Measurements from ENCODE around the gene GMNN.
A peak's percentile ranks its signal among the peaks of the same experiment; 100 is the strongest.
"Not testable (repeated sequence)": the region's sequence is repeated elsewhere in the genome, so short reads cannot be mapped to it uniquely, and the experiment has no call there.

Gene GMNN

DNA sequence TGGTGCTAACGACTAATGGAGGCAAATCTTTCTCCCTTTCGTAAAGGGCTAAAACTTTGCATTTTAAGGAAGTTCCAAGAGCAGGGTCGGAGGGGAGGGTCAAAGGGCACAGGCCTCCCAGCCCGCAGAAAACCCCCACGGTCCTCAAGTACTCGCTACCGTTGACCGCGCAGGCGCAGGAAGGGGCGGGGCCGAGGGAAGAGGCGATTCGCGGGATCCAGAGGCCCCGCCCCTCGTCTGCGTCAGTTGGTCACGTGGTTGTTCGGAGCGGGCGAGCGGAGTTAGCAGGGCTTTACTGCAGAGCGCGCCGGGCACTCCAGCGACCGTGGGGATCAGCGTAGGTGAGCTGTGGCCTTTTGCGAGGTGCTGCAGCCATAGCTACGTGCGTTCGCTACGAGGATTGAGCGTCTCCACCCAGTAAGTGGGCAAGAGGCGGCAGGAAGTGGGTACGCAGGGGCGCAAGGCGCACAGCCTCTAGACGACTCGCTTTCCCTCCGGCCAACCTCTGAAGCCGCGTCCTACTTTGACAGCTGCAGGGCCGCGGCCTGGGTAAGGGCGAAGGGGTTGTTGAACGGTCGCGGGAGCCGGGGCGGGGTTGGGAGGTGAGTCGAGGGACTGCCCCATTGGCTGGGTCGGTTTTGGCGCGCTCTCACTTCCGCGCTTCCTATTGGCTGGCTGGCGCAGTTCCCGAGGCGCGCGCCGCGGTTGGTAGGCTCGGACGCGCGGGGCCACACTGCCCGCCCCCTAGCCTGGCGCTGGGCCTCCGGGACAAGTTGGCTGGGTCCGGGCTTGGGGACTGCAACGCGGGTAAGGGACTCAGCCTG, at the start of gene GMNN:
TSS of gene GMNN (plus strand) at position 242 of the 824 bp plus-strand sequence. CDS start 2,310 bp downstream, outside the sequence.
- peak; percentile 96 for DNase-seq (ENCODE audit: low spot score)

GRCh38 chr6:24730653-24731052, 44.1 kb upstream of the GMNN start:
- DNase-seq (ENCODE audit: low spot score), result not testable (repeated sequence)

DNA sequence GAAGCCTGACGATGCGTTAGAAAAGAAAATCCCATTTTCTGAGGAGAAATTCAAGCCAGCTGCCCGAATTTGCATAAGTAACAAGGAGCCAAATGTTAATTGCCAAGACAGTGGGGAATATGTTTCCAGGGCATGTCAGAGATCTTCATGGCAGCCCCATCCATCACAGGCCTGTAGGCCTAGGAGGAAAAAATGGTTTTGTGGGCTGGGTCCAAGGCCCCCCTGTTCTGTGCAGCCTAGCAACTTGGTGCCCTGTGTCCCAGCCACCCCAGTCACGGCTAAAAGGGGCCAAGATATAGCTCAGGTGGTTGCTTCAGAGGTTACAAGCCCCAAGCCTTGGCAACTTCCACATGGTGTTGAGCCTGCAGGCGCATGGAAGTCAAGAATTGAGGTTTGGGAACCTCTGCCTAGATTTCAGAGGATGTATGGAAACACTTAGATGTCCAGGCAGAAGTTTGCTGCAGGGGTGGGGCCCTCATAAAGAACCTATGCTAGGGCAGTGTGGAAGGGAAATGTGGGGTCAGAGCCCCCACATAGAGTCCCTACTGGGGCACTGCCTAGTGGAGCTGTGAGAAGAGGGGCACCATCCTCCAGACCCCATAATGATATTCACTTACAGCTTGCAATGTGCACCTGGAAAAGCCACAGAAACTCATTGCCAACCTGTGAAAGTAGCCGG, 43.1 kb upstream of the GMNN start:
- DNase-seq (ENCODE audit: low spot score), result not testable (repeated sequence)

- DNase-seq (ENCODE audit: low spot score), result no peak
Measured at GRCh38 chr6:24734166-24734565, 40.6 kb upstream of the GMNN start.

GRCh38 chr6:24734710-24735109, 40.0 kb upstream of the GMNN start:
- DNase-seq (ENCODE audit: low spot score), result not testable (repeated sequence)

DNA sequence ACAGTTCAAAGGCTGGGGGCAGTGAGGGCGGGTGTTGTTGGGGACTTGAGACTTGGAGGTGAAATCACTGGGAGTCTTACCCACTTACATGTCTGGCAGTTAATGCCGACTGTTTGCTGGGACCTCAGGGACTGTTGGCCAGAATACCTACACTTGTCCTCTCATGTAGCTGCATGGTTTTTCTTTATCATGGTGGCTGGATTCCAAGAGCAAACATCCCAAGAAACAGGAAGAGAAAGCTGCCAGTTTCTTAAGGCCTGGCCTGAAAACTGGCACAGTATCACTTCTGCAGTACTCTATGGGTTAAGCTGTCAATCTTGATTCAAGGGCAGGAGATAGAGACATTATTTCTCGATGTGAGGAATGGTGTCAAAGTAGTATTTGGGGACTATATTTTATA, 36.0 kb upstream of the GMNN start:
- no peak for DNase-seq (ENCODE audit: low spot score)

GRCh38 chr6:24740861-24741260, 33.9 kb upstream of the GMNN start:
- DNase-seq (ENCODE audit: low spot score), result no peak

GRCh38 chr6:24742216-24742738, 32.5 kb upstream of the GMNN start:
- DNase-seq (ENCODE audit: low spot score), result no peak

GRCh38 chr6:24743265-24743943, 31.3 kb upstream of the GMNN start:
- DNase-seq (ENCODE audit: low spot score), result no peak

GRCh38 chr6:24743944-24744335, 30.8 kb upstream of the GMNN start:
- DNase-seq (ENCODE audit: low spot score), result no peak

GRCh38 chr6:24744911-24745310, 29.8 kb upstream of the GMNN start:
- DNase-seq (ENCODE audit: low spot score), result no peak

GRCh38 chr6:24749297-24749696, 25.4 kb upstream of the GMNN start:
- DNase-seq (ENCODE audit: low spot score), result no peak

DNA sequence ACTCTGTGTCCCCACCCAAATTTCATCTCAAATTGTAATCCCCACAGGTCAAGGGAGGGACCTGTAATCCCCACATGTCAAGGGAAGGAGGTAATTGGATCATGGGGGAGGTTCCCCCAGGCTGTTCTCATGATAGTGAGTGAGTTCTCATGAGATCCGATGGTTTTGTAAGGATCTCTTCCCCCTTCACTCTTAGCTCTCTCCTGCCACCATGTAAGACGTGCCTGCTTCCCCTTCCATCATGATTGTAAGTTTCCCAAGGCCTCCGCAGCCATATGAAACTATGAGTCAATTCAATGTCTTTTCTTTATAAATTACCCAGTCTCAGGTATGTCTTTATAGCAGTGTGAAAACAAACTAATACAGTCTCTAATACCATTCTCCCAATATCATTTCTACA, 23.9 kb upstream of the GMNN start:
- DNase-seq (ENCODE audit: low spot score), result not testable (repeated sequence)

DNA sequence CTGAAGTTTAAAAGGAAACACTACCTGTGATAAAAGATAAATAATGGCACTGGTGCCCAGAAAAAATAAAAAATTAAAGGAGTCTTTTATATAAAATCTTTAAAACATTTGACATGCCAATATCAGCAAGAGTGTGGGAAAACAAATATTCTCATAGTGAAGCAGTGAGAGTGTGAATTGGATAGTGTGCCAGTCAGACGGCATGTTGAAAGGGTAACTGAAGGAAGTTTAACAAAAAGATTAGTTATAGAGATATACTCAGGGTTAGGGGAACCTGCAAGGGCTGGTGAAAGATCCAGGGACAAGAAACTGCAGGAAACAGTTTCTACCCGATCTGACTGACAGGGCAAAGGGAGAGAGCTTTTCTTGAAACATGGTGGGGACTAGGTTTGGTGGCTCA, 22.2 kb upstream of the GMNN start:
- DNase-seq (ENCODE audit: low spot score), result no peak

GRCh38 chr6:24752917-24753492, 21.7 kb upstream of the GMNN start:
- DNase-seq (ENCODE audit: low spot score), result no peak

- no peak for DNase-seq (ENCODE audit: low spot score)
Measured at GRCh38 chr6:24753545-24753944, 21.2 kb upstream of the GMNN start.

DNA sequence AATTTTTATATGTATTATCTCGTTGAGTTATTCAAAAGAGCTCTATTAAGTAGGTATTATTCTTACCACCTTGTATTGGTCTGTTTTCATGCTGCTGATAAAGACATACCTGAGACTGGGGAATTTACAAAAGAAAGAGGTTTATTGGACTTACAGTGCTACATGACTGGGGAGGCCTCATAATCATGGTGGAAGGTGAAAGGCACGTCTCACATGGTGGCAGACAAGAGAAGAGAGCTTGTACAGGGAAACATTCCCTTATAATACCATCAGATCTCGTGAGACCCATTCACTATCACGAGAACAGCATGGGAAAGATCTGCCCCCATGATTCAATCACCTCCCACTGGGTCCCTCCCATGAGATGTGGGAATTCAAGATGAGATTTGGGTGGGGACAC, 20.4 kb upstream of the GMNN start:
- DNase-seq (ENCODE audit: low spot score), result not testable (repeated sequence)

GRCh38 chr6:24755279-24755678, 19.5 kb upstream of the GMNN start:
- no peak for DNase-seq (ENCODE audit: low spot score)

DNA sequence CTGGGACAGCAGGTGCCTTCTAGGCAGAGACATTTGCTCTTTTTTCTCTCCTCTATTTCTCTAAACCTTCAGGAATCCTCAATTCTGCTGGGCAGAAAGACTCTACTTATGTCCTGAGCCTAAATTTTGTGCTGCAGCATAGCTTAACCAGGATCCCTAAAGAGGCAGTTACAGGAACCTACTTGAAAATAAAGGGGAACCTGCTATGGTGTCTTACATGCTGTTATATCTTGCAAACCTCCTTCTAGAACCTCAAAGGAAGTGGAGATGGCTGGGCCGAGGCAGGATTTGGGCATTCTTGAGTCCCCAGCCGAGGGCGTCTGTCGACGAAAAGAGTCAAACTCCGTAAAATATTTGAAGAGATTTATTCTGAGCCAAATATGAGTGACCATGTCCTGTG, 17.1 kb upstream of the GMNN start:
- no peak for DNase-seq (ENCODE audit: low spot score)

DNA sequence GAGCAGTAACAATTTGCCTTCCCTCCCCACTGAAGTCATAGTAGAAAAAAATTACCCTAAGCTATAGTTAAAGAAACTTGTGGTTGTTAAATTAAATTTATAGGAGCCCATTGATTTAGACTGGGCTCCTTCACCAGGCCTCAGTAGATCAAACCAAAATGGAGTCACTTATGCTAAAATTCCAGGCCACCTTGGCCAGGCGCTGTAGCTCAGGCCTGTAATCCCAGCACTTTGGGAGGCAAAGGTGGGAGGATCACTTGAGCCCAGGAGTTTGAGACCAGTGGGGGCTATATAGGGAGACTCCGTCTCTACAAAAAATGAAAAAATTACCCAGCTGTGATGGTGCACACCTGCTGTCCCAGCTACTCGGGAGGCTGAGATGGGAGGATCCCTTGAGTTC, 15.0 kb upstream of the GMNN start:
- no peak for DNase-seq (ENCODE audit: low spot score)

DNA sequence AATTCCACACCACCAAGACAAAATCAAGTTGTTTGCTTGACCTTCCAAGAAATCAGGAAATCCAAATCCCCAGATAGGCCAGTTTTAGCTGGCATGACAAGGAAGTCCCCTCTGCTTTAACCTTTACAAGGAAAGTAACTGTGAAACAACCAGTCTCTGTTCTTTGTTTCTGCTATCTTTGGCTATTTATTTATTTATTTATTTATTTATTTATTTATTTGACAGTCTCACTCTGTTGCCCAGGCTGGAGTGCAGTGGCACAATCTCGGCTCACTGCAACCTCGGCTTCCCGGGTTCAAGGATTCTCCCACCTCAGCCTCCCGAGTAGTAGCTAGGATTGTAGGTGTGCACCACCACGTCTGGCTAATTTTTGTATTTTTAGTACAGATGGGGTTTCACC, 14.5 kb upstream of the GMNN start:
- DNase-seq (ENCODE audit: low spot score), result no peak

DNA sequence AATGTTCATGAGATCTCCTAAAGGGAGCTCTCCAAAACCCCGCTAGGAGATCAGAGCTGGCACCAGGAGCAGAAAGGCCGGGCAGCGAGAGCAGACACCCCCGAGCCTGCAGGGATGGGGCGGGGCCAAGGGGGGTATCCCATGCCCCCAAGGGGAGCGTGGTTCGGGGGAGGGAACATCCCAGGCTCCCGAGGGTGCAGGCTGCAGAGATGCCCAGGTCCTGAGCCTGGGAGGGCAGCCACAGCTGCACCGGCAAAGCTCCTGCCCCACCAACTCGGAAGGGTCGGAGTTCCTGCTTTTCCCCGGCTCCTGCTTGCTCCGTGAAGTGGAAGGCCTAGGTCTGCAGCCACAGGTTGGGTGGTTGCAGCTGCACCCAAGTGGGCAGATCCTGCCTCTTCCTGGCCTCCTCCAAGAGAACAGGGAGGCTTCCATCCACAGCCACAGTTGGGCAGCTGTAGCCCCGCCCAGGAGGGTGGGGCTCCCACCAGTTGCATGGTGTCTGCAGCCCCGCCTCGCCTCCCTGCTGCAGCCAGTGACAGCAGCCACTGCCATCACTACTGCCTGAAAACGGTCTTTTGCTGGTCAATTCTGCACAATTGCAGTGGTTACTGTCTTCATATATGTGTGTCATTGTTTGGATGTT, 13.4 kb upstream of the GMNN start:
- no peak for DNase-seq (ENCODE audit: low spot score)

All from cerebellar cortex (tissue), 1 donor.